Body of pancreas (tissue), 4 donors: ENCODE data around the gene NBPF12. TPM values are rescaled to one million over a fixed set of nuclear protein-coding genes. Genes with fewer than 3 reads are reported as not detected.
"Not testable (repeated sequence)": the region's sequence is repeated elsewhere in the genome, so short reads cannot be mapped to it uniquely, and the experiment has no call there.

Experiments used
- ATAC-seq: fragments of 150-250 bp; one replicate; pipeline ENCODE4 v1.9.1; 2016
- DNase-seq, 4 donors: peaks; one replicate each; pipeline ENCODE4 v3.0.0-alpha.2; 2019
- H3K27ac ChIP-seq, 4 donors: fragments of 200-600 bp; sonication (generic); 1 replicate in 3 of 4; 2 replicates in 1 of 4; pipeline versions ENCODE4 v1.5.1 to v1.6.1; 2016 to 2019; ENCODE audit warnings: mild to moderate bottlenecking in 1 of 4, mixed read lengths in 1 of 4, moderate library complexity in 1 of 4
- H3K27me3 ChIP-seq, 2 donors: fragments of 200-600 bp; sonication (generic); one replicate each; pipeline ENCODE4 v1.6.0; 2016; ENCODE audit warnings: mild to moderate bottlenecking in 1 of 2
- H3K36me3 ChIP-seq, 2 donors: fragments of 200-600 bp; sonication (generic); replicated peaks in 1 of 2; 2 replicates each; pipeline ENCODE4 v1.5.1; 2016; ENCODE audit warnings: low read depth in 2 of 2; ENCODE audit not compliant: insufficient read depth in 1 of 2
- H3K4me1 ChIP-seq: fragments of 200-600 bp; sonication (generic); one replicate; pipeline ENCODE4 v1.6.0; 2016
- H3K4me3 ChIP-seq, 2 donors: fragments of 200-600 bp; sonication (generic); 1 replicate in 1 of 2; 2 replicates in 1 of 2; pipeline ENCODE4 v1.5.1; 2016 to 2019
- H3K9me3 ChIP-seq, 3 donors: fragments of 200-600 bp; sonication (generic); 1 replicate in 2 of 3; 2 replicates in 1 of 3; pipeline ENCODE4 v1.5.1; 2016
- POLR2A ChIP-seq, 3 donors: fragments of 450-650 bp; IDR thresholded peaks; one replicate each; pipeline ENCODE4 v1.6.1; 2016; ENCODE audit warnings: antibody characterized with exemption in 3 of 3, mild to moderate bottlenecking in 2 of 3
- WGBS, 2 donors: methylation state at CpG; one replicate each; pipeline ENCODE4 v1.1.5; 2017; 5-methylcytosine and 5-hydroxymethylcytosine counted together
- intact Hi-C: fragments of 100-400 bp; cut with DNase I; formaldehyde crosslinking; loops from one replicate; pipeline ENCODE4 v1.15.1; 2023
- total RNA-seq, 2 donors: library from RNA; depleted of rRNA; stranded (reverse); fragments of >200 nt; gene quantifications; one replicate each; pipeline ENCODE4 v1.1.0, GENCODE V29; 2016

The NBPF12 gene, protein sequence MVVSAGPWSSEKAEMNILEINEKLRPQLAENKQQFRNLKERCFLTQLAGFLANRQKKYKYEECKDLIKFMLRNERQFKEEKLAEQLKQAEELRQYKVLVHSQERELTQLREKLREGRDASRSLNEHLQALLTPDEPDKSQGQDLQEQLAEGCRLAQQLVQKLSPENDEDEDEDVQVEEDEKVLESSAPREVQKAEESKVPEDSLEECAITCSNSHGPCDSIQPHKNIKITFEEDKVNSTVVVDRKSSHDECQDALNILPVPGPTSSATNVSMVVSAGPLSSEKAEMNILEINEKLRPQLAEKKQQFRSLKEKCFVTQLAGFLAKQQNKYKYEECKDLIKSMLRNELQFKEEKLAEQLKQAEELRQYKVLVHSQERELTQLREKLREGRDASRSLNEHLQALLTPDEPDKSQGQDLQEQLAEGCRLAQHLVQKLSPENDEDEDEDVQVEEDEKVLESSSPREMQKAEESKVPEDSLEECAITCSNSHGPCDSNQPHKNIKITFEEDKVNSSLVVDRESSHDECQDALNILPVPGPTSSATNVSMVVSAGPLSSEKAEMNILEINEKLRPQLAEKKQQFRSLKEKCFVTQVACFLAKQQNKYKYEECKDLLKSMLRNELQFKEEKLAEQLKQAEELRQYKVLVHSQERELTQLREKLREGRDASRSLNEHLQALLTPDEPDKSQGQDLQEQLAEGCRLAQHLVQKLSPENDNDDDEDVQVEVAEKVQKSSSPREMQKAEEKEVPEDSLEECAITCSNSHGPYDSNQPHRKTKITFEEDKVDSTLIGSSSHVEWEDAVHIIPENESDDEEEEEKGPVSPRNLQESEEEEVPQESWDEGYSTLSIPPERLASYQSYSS (N-terminal part only)
- 10 to 100 TPM; 28.3 to 32.0 TPM for total RNA-seq

GRCh38 chr1:146938242-146938902, at the start of gene NBPF12:
NBPF12 (plus strand) TSS chr1:146938324; CDS start chr1:146960144, 21,820 bp downstream.
- WGBS, 2 donors = 0% methylated on average over 1 to 58 of the region's 61 CpGs
- ATAC-seq = peak; percentile 94
- intact Hi-C loops = not testable (repeated sequence)

DNA sequence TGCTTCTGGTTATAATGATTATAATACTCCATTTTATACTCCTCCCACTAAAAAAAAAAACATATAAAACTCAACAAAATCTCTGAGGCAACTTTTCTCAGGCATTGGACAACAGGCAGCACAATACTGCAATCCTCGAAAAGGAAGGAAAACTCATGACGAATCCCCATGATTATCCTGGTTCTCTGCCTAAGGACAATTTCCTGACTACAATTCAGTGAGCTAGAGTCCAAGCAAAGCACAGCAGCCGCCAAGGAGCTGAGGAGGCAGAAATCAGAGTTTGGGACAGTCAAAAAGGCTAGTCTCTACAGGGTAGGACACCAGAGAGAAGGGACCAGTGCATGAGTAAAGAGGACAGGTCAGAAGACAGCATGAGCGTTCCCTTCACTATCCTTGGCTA, 46.8 kb upstream of the NBPF12 start:
- intact Hi-C loops, H3K36me3 ChIP-seq, H3K27ac ChIP-seq, ATAC-seq, H3K9me3 ChIP-seq, H3K27me3 ChIP-seq, H3K4me3 ChIP-seq, DNase-seq, H3K4me1 ChIP-seq: not testable (repeated sequence)
- 76 to 77% methylated on average over 2 to 3 of the region's 4 CpGs for WGBS, 2 donors

More at GRCh38 chr1:146938242-146938902, at the start of gene NBPF12:
- Histone ChIP-seq H3K27ac (peak within 1 kb of the TSS; percentile 81 to 97 (median 90)), H3K4me3 (peak within 1 kb of the TSS; percentile 65 to 88)
- not testable (repeated sequence) for H3K4me1 ChIP-seq, H3K27me3 ChIP-seq, H3K36me3 ChIP-seq, H3K9me3 ChIP-seq
- peak; percentile 78 to 90 (median 83) for DNase-seq
- TF ChIP-seq POLR2A (IDR thresholded peaks at IDR 0.05) = peak in 2 of 3 donors; percentile 52 to 65

- ATAC-seq, intact Hi-C loops: not testable (repeated sequence)
Measured at GRCh38 chr1:146892331-146892730, 45.8 kb upstream of the NBPF12 start.

GRCh38 chr1:146907565-146908261, 30.4 kb upstream of the NBPF12 start:
- H3K36me3 ChIP-seq, H3K4me3 ChIP-seq, intact Hi-C loops, DNase-seq, H3K9me3 ChIP-seq, ATAC-seq, H3K27ac ChIP-seq, H3K27me3 ChIP-seq, H3K4me1 ChIP-seq: not testable (repeated sequence)
- WGBS, 2 donors = 44 to 58% methylated on average over 4 to 6 of the region's 8 CpGs

More at GRCh38 chr1:146892331-146892730, 45.8 kb upstream of the NBPF12 start:
- 64 to 71% methylated on average over 2 of the region's 3 CpGs for WGBS, 2 donors
- not testable (repeated sequence) for H3K27ac ChIP-seq, H3K27me3 ChIP-seq, H3K36me3 ChIP-seq, H3K9me3 ChIP-seq, DNase-seq, H3K4me1 ChIP-seq, H3K4me3 ChIP-seq

- H3K27ac ChIP-seq, H3K27me3 ChIP-seq, DNase-seq, ATAC-seq, intact Hi-C loops, H3K4me1 ChIP-seq, H3K36me3 ChIP-seq, H3K4me3 ChIP-seq, H3K9me3 ChIP-seq: not testable (repeated sequence)
- WGBS, 2 donors = 63 to 72% methylated on average over 3 of the region's 3 CpGs
Measured at GRCh38 chr1:146912975-146913374, 25.1 kb upstream of the NBPF12 start.

GRCh38 chr1:146920811-146921210, 17.3 kb upstream of the NBPF12 start:
- H3K9me3 ChIP-seq, DNase-seq, ATAC-seq, H3K27me3 ChIP-seq, H3K4me1 ChIP-seq, H3K36me3 ChIP-seq, H3K4me3 ChIP-seq, H3K27ac ChIP-seq, intact Hi-C loops: not testable (repeated sequence)

DNA sequence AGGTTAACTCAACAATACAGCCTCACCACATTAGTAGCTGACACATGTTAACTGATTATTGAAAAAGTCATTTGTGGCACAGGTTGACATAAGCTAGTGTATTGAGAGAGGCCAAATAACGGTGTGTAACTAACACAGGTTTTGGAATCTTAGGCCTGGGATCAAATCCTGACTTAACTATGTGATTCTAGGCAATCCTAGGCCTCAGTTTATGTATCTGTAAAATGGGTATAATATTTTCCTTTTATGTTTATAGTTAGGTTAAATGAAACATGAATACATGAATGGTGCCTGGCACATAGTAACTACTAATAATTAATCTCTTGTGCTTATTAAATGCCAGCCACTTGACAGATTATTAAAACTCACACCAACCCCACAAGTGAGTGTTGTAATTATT, 15.5 kb upstream of the NBPF12 start:
- ATAC-seq, intact Hi-C loops, H3K9me3 ChIP-seq, DNase-seq, H3K36me3 ChIP-seq, H3K27me3 ChIP-seq, H3K27ac ChIP-seq, H3K4me3 ChIP-seq, H3K4me1 ChIP-seq: not testable (repeated sequence)
- WGBS, 2 donors = 54 to 55% methylated on average over 1 of the region's 1 CpG

GRCh38 chr1:146924106-146924505, 14.0 kb upstream of the NBPF12 start:
- 39 to 55% methylated on average over 2 of the region's 2 CpGs for WGBS, 2 donors
- DNase-seq, H3K4me3 ChIP-seq, H3K36me3 ChIP-seq, intact Hi-C loops, H3K27me3 ChIP-seq, H3K9me3 ChIP-seq, H3K27ac ChIP-seq, H3K4me1 ChIP-seq, ATAC-seq: not testable (repeated sequence)

- H3K27ac ChIP-seq, H3K36me3 ChIP-seq, H3K27me3 ChIP-seq, intact Hi-C loops, H3K4me1 ChIP-seq, DNase-seq, H3K4me3 ChIP-seq, H3K9me3 ChIP-seq, ATAC-seq: not testable (repeated sequence)
- 73 to 79% methylated on average over 2 of the region's 2 CpGs for WGBS, 2 donors
Measured at GRCh38 chr1:146926413-146926812, 11.7 kb upstream of the NBPF12 start.

GRCh38 chr1:146930225-146930624, 7.9 kb upstream of the NBPF12 start:
- H3K4me3 ChIP-seq, ATAC-seq, H3K4me1 ChIP-seq, DNase-seq, H3K9me3 ChIP-seq, intact Hi-C loops, H3K36me3 ChIP-seq, H3K27ac ChIP-seq, H3K27me3 ChIP-seq: not testable (repeated sequence)
- 70 to 83% methylated on average over 1 of the region's 1 CpG for WGBS, 2 donors
